Brain microvascular endothelial cell (primary cell): ENCODE measurements around the gene ZNF778.

Experiments
- DNase-seq: peaks from one replicate; pipeline ENCODE4 v3.0.0-alpha.2; 2020
- H3K27ac ChIP-seq: fragments of 250-450 bp; sonication (Bioruptor Pico); 2 replicates; pipeline ENCODE4 v1.5.1; 2020; ENCODE audit warnings: mild to moderate bottlenecking, moderate library complexity
- H3K27me3 ChIP-seq: fragments of 250-450 bp; sonication (Bioruptor Pico); replicated peaks from 2 replicates; pipeline ENCODE4 v1.5.1; 2020; ENCODE audit warnings: mild to moderate bottlenecking
- H3K36me3 ChIP-seq: fragments of 250-450 bp; sonication (Bioruptor Pico); replicated peaks from 2 replicates; pipeline ENCODE4 v1.5.1; 2020; ENCODE audit warnings: mild to moderate bottlenecking
- H3K4me3 ChIP-seq: 2 replicates; pipeline ENCODE4 v1.5.1; 2011; ENCODE audit warnings: low read depth, mild to moderate bottlenecking, control low read depth, low read length, moderate library complexity
- in situ Hi-C: cut with HindIII; loops from 2 replicates; pipeline ENCODE4 v1.10.0; 2017; ENCODE audit warnings: low sequenced_read_pairs, low pct_ligation_motif_present
- TF ChIP-seq, protein P1 (sequence below): IDR thresholded peaks from 2 replicates; pipeline ENCODE4 v1.5.1; 2011; ENCODE audit warnings: low read depth, mild to moderate bottlenecking, moderate library complexity, low read length, control low read depth, inconsistent platforms; ENCODE audit errors: missing control alignments

ZNF778 gene

DNA sequence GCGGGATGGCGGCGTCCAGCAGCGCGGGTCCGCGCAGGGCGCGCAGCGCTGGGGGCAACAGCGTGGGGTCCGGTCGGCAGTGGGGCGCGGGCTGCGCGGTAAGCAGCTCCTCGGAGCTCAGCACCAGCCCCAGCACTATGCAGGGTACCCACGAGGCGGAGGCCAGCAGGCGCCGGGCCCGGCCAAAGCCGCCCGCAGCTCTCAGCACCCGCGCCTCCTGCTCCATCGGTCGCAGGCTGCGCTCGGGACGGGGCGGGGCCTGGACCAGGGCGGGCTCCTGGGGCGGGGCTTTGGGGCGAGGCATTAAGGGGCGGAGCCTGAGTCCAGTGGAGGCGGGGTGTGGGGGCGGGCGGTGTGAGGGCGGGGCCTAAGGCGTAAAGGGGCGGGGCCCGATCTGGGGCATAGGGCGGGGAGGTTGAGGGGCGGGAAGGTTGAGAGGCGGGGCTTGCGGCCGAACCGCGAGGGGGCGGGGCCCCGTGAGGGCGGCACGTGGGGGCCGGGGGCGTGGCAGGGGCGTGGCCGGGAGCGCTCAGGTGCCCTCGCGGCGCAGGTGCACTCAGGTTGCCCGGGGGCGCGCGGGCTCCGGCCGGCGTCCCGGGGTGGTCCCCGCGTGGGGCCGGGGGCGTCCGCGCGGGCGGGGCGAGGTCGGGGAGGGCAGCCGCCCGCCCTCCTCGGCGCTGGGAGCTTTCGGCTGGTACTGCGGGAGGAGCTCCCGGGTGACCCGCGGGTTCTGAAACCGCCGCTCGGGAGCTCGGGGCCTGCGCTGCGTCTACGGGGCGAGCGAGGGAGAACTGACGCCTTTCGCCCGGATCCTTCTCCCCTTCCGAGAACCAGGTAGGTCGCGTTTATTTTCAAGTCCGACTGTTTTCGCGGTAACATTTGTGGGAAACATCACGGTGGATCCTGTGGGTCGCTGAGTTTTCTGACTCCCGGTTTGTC, 15.8 kb upstream of the ZNF778 start:
- DNase-seq = peak; percentile 41
- H3K27ac ChIP-seq = no peak overlapping the region
- H3K4me3 ChIP-seq = no peak overlapping the region
- no peaks in the 10 kb centered on the region for H3K36me3 ChIP-seq
- in situ Hi-C loops = no loop called here
- TF ChIP-seq, protein P1, sequence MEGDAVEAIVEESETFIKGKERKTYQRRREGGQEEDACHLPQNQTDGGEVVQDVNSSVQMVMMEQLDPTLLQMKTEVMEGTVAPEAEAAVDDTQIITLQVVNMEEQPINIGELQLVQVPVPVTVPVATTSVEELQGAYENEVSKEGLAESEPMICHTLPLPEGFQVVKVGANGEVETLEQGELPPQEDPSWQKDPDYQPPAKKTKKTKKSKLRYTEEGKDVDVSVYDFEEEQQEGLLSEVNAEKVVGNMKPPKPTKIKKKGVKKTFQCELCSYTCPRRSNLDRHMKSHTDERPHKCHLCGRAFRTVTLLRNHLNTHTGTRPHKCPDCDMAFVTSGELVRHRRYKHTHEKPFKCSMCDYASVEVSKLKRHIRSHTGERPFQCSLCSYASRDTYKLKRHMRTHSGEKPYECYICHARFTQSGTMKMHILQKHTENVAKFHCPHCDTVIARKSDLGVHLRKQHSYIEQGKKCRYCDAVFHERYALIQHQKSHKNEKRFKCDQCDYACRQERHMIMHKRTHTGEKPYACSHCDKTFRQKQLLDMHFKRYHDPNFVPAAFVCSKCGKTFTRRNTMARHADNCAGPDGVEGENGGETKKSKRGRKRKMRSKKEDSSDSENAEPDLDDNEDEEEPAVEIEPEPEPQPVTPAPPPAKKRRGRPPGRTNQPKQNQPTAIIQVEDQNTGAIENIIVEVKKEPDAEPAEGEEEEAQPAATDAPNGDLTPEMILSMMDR = no peak
- peaks cover 32% of the 10 kb centered on the region for H3K27me3 ChIP-seq

DNA sequence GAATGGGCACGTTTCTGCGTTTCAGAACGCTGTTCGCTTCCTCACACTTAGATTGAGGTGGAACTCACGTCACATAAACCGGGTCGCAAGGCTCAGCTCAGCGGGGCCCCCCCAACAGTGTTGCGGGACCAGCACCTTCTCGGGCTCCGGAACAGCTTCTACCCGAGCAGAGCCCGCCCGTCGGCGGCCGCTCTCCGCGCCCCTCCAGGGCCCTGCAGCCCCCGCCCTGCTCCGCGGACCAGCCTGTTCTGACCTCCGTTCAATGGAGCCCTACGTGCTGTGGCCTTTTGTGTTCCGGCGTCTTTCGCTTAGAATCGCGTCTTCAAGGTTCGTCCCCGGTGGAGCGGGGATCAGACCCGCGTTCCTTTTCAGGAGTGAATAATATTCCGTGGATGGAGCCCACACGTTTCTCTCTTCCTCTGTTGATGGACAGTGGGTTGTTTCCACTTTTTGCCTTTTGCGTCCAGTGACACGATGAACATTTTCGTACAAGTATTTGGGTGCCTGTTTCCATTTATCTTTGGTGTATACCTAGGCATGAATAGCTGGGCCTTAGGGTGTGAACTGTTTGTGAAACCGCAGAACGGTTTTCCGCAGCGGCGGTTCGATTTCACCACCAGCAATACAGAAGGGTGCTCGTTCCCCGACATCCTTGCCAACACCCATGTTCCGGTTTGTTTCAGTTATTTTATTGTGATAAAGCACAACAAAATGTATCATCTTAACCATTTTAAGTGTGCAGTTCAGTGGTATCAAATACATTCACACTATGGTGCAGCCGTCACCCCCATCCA, 14.9 kb upstream of the ZNF778 start:
- no peak overlapping the region for H3K27ac ChIP-seq
- H3K36me3 ChIP-seq = no peaks in the 10 kb centered on the region
- H3K27me3 ChIP-seq = peaks cover 32% of the 10 kb centered on the region
- no peak for DNase-seq
- in situ Hi-C loops = no loop called here
- TF ChIP-seq, protein P1 = no peak
- no peak overlapping the region for H3K4me3 ChIP-seq

DNA sequence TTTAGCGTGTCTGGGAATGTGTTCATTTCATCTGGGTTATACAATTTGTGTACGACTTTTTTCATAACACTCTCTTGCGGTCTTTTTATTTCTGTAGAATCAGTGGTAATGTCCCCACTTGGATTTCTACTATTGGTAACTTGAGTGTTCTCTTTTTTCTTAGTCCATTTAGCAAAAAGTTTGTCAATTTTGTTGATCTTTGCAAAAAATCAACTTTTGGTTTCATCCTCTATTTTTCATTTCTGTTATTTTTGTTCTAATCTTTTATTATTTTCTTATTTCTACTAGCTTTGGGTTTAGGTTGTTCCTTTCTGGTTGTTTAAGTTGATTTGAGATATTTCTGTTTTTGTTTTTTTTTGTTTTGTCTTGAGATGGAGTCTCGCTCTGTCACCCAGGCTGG, 9.5 kb upstream of the ZNF778 start:
- TF ChIP-seq, protein P1 = no peak
- no peaks in the 10 kb centered on the region for H3K36me3 ChIP-seq
- no peak for DNase-seq
- in situ Hi-C loops = no loop called here
- no peak overlapping the region for H3K27ac ChIP-seq
- H3K27me3 ChIP-seq = peaks cover 4% of the 10 kb centered on the region
- no peak overlapping the region for H3K4me3 ChIP-seq

DNA sequence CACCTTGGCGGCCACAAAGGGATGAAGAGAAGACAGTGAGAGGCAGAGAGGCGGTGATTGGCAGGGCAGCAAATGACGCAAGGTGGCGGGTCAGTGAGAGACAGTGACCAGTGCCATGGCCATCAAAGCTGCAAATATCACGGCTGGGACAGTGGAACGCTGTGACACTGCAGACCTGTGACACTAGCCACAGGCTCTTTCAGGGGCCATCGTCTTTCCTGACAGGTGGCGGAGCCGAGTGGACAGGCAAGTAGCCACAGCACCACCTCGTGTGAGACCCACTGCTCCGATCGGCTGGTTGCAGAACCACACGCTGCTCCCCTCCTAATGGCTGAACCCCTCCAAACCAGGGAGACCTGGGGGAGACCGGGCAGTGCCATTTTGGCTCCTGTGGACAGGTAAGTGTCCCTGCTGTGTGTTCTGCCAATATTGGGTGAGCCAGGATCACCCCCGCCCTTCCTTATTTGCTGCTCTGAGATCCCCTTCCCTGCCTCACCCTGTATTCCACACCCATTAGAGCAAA, 7.9 kb upstream of the ZNF778 start:
- no peak overlapping the region for H3K4me3 ChIP-seq
- H3K36me3 ChIP-seq = no peaks in the 10 kb centered on the region
- no peaks in the 10 kb centered on the region for H3K27me3 ChIP-seq
- no peak overlapping the region for H3K27ac ChIP-seq
- TF ChIP-seq, protein P1 = no peak
- DNase-seq = no peak
- in situ Hi-C loops = no loop called here

DNA sequence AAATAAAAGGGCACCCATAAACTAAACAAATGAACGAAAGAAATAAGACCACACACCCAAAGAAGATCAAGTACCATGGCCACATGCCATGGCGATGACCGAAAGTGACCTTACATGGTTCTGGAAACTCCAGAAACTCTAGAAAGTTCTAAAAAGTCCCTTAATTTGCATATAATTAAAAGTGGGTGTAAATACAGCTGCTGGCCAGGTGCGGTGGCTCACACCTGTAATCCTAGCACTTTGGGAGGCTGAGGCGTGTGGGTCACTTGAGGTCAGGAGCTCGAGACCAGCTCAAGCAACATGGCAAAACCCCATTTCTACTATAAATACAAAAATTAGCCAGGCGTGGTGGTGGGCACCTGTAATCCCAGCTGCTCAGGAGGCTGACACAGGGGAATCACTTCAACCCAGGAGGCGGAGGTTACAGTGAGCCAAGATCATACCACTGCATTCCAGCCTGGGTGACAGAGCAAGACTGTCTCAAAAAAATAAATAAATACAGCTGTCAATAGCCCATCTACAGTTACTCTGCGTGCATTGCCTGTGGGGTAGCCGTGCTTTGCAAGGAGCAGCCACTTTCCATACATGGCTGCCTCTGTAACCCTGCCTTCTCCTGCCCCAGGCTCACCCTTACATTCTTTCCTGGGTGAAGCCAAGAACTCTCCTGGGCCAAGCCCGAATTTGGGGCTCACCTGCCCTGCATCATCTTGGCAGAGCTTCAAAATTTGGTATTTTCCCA, 7.2 kb upstream of the ZNF778 start:
- DNase-seq = no peak
- no peak overlapping the region for H3K4me3 ChIP-seq
- H3K27me3 ChIP-seq = no peaks in the 10 kb centered on the region
- in situ Hi-C loops = no loop called here
- H3K36me3 ChIP-seq = no peaks in the 10 kb centered on the region
- no peak overlapping the region for H3K27ac ChIP-seq
- TF ChIP-seq, protein P1 = no peak
